Stimulated activated CD4-positive, alpha-beta T cell treated with anti-CD3 and anti-CD28 coated beads, Interleukin-2, amount 100 ng/mL, for 4 hours (primary cell): ENCODE measurements around the gene ANKS1A.
"Not testable (repeated sequence)": the region's sequence is repeated elsewhere in the genome, so short reads cannot be mapped to it uniquely, and the experiment has no call there.

ENCODE experiments used
- DNase-seq: peaks from one replicate; pipeline ENCODE4 v3.0.0-alpha.2; 2020; ENCODE audit warnings: low read depth

Gene ANKS1A

GRCh38 chr6:34992376-34992775 is 103.3 kb downstream of the ANKS1A start:
- no peak for DNase-seq

- DNase-seq: no peak
These were observed 104.2 kb downstream of the ANKS1A start for GRCh38 chr6:34993213-34993612.

GRCh38 chr6:34994693-34995092 is 105.6 kb downstream of the ANKS1A start:
- DNase-seq: no peak

GRCh38 chr6:34998417-34998816 is 109.4 kb downstream of the ANKS1A start:
- DNase-seq: not testable (repeated sequence)

- not testable (repeated sequence) for DNase-seq
These were observed 110.1 kb downstream of the ANKS1A start for GRCh38 chr6:34999153-34999552.

- DNase-seq: not testable (repeated sequence)
These were observed 110.9 kb downstream of the ANKS1A start for GRCh38 chr6:34999962-35000361.

GRCh38 chr6:35001349-35001748 is 112.3 kb downstream of the ANKS1A start:
- DNase-seq: not testable (repeated sequence)

GRCh38 chr6:35003886-35004530 is 115.0 kb downstream of the ANKS1A start:
- DNase-seq: not testable (repeated sequence)

GRCh38 chr6:35007016-35007415 is 118.0 kb downstream of the ANKS1A start:
- no peak for DNase-seq

GRCh38 chr6:35008858-35009257 is 119.8 kb downstream of the ANKS1A start:
- no peak for DNase-seq

GRCh38 chr6:35011096-35012041 is 122.3 kb downstream of the ANKS1A start:
- DNase-seq: no peak

GRCh38 chr6:35013701-35014100 is 124.6 kb downstream of the ANKS1A start:
- no peak for DNase-seq

GRCh38 chr6:35014341-35014740 is 125.3 kb downstream of the ANKS1A start:
- no peak for DNase-seq

- no peak for DNase-seq
These were observed 125.7 kb downstream of the ANKS1A start for GRCh38 chr6:35014786-35015185.

GRCh38 chr6:35015476-35015875 is 126.4 kb downstream of the ANKS1A start:
- no peak for DNase-seq

GRCh38 chr6:35015996-35016395 is 126.9 kb downstream of the ANKS1A start:
- no peak for DNase-seq

GRCh38 chr6:35016502-35017321 is 127.7 kb downstream of the ANKS1A start:
- DNase-seq: no peak

- DNase-seq: no peak
These were observed 128.5 kb downstream of the ANKS1A start for GRCh38 chr6:35017411-35018181.

GRCh38 chr6:35018182-35018519 is 129.1 kb downstream of the ANKS1A start:
- DNase-seq: no peak

GRCh38 chr6:35018746-35019145 is 129.7 kb downstream of the ANKS1A start:
- no peak for DNase-seq

GRCh38 chr6:35019171-35019570 is 130.1 kb downstream of the ANKS1A start:
- no peak for DNase-seq

GRCh38 chr6:35019831-35020230 is 130.8 kb downstream of the ANKS1A start:
- no peak for DNase-seq
